B cell (primary cell): ENCODE measurements around the gene MT1B. TPM values are rescaled to one million over a fixed set of nuclear protein-coding genes. Genes with fewer than 3 reads are reported as not detected.

Experiments used
- ATAC-seq: fragments of 200-7000 bp; cut with Tn5 transposase; one replicate; pipeline ENCODE4 v1.10.0; 2021; ENCODE audit warnings: low read depth, mild to moderate bottlenecking, moderate number of reproducible peaks, moderate library complexity
- CTCF ChIA-PET: fragments of 350-600 bp; sonication (Branson Sonifier 250); formaldehyde crosslinking; loops from one replicate; lab custom pipeline; 2021; ENCODE audit warnings: antibody characterized with exemption, inconsistent platforms; lab: Charles Lee
- POLR2A ChIA-PET: fragments of 350-600 bp; sonication (Branson Sonifier 250); formaldehyde crosslinking; loops from one replicate; lab custom pipeline; 2021; ENCODE audit warnings: antibody characterized with exemption; lab: Charles Lee
- DNase-seq: peaks from one replicate; pipeline ENCODE4 v3.0.0; 2013
- H2AFZ ChIP-seq: 2 replicates; pipeline ENCODE4 v1.6.1; 2012; ENCODE audit warnings: mild to moderate bottlenecking, low read depth, low read length; ENCODE audit not compliant: insufficient read depth, poor library complexity, severe bottlenecking
- H3K27ac ChIP-seq, 2 donors: 1 replicate in 1 of 2; 2 replicates in 1 of 2; pipeline ENCODE4 v1.5.1; 2012 to 2013; ENCODE audit warnings: low read length in 2 of 2, mild to moderate bottlenecking in 2 of 2, moderate library complexity in 1 of 2
- H3K27me3 ChIP-seq, 4 experiments: fragments of 200-600 bp in 1 of 4; sonication (generic) in 1 of 4; replicated peaks in 1 of 4; 1 replicate in 2 of 4; 2 replicates in 2 of 4; pipeline versions ENCODE4 v1.6.1 to v1.7.0; 2013 to 2016; ENCODE audit warnings: low read length in 3 of 4, mild to moderate bottlenecking in 2 of 4, mixed read lengths in 1 of 4, moderate library complexity in 1 of 4; ENCODE audit not compliant: insufficient read depth in 4 of 4, control insufficient read depth in 3 of 4; ENCODE audit errors: control extremely low read depth in 1 of 4
- H3K36me3 ChIP-seq, 2 experiments: replicated peaks in 1 of 2; 1 replicate in 1 of 2; 2 replicates in 1 of 2; pipeline versions ENCODE4 v1.6.1 to v1.7.1; 2013; ENCODE audit warnings: low read length in 1 of 2; ENCODE audit not compliant: insufficient read depth in 2 of 2, control insufficient read depth in 1 of 2; ENCODE audit errors: control extremely low read depth in 1 of 2, extremely low read depth in 1 of 2
- H3K4me1 ChIP-seq, 2 donors: fragments of 200-600 bp in 1 of 2; sonication (generic) in 1 of 2; 1 replicate in 1 of 2; 2 replicates in 1 of 2; pipeline versions ENCODE4 v1.5.1 to v1.6.1; 2013 to 2017; ENCODE audit warnings: low read length in 2 of 2; ENCODE audit not compliant: control insufficient read depth in 2 of 2, insufficient read depth in 2 of 2
- H3K4me2 ChIP-seq: replicated peaks from 2 replicates; pipeline ENCODE3; 2012; ENCODE audit warnings: mild to moderate bottlenecking, low read depth, low read length; ENCODE audit not compliant: poor library complexity, severe bottlenecking
- H3K4me3 ChIP-seq, 5 experiments: fragments of 200-600 bp in 1 of 5; sonication (generic) in 1 of 5; 1 replicate in 3 of 5; 2 replicates in 2 of 5; pipeline versions ENCODE4 v1.5.1 to v1.7.0; 2011 to 2016; ENCODE audit warnings: low read length in 4 of 5, mild to moderate bottlenecking in 4 of 5, low read depth in 2 of 5, control low read depth in 1 of 5, moderate library complexity in 1 of 5; ENCODE audit not compliant: insufficient read depth in 1 of 5; ENCODE audit errors: control extremely low read depth in 1 of 5, extremely low read depth in 1 of 5
- H3K79me2 ChIP-seq: fragments of 200-600 bp; sonication (generic); one replicate; pipeline ENCODE4 v1.6.0; 2016; ENCODE audit warnings: low read length; ENCODE audit not compliant: control insufficient read depth, insufficient read depth
- H3K9ac ChIP-seq: fragments of 200-600 bp; sonication (generic); 2 replicates; pipeline ENCODE4 v1.6.1; 2017; ENCODE audit warnings: mild to moderate bottlenecking, low read length, moderate library complexity
- H3K9me3 ChIP-seq, 3 donors: one replicate each; pipeline versions ENCODE4 v1.6.1 to v1.7.1; 2013; ENCODE audit warnings: low read length in 2 of 3; ENCODE audit not compliant: control insufficient read depth in 2 of 3, insufficient read depth in 1 of 3; ENCODE audit errors: control extremely low read depth in 1 of 3
- H4K20me1 ChIP-seq: 2 replicates; pipeline ENCODE4 v1.6.0; 2012; ENCODE audit warnings: mild to moderate bottlenecking, low read length; ENCODE audit not compliant: insufficient read depth, control insufficient read depth, poor library complexity, severe bottlenecking
- H3K27ac Mint-ChIP-seq: one replicate; pipeline ENCODE4 v1.8.0; 2021; ENCODE audit warnings: mixed read lengths
- H3K27me3 Mint-ChIP-seq: one replicate; pipeline ENCODE4 v1.8.0; 2021; ENCODE audit warnings: mixed read lengths
- H3K4me1 Mint-ChIP-seq: one replicate; pipeline ENCODE4 v1.8.0; 2021; ENCODE audit warnings: mixed read lengths
- H3K4me3 Mint-ChIP-seq: one replicate; pipeline ENCODE4 v1.8.0; 2021; ENCODE audit warnings: mixed read lengths
- H3K9me3 Mint-ChIP-seq: one replicate; pipeline ENCODE4 v1.8.0; 2022; ENCODE audit warnings: mixed read lengths; ENCODE audit not compliant: insufficient read depth
- CTCF ChIP-seq: fragments of 200-600 bp; IDR thresholded peaks from one replicate; pipeline ENCODE4 v1.8.0; 2022; ENCODE audit warnings: antibody characterized with exemption, mild to moderate bottlenecking
- EZH2 ChIP-seq: IDR thresholded peaks from 2 replicates; pipeline ENCODE4 v1.6.1; 2012; ENCODE audit warnings: borderline replicate concordance, low read depth, mild to moderate bottlenecking, moderate library complexity, low read length; ENCODE audit not compliant: insufficient read depth, poor library complexity, severe bottlenecking
- WGBS: methylation state at CpG from one replicate; pipeline ENCODE4 v1.1.5; 2013; ENCODE audit warnings: missing lambda C conversion rate; ENCODE audit not compliant: insufficient coverage; 5-methylcytosine and 5-hydroxymethylcytosine counted together
- intact Hi-C: fragments of 100-400 bp; cut with micrococcal nuclease; formaldehyde crosslinking; loops from one replicate; pipeline ENCODE4 v1.10.0; 2022
- polyA plus RNA-seq: library from polyadenylated mRNA; depleted of rRNA; stranded (reverse); fragments of >200 nt; gene quantifications from 2 replicates; pipeline ENCODE4 v1.2.3, GENCODE V29; 2012
- total RNA-seq, 2 donors: library from RNA; stranded (reverse); fragments of 120-200 nt in 1 of 2; gene quantifications; 1 replicate in 1 of 2; 2 replicates in 1 of 2; pipeline versions ENCODE4 v1.2.3 to v1.2.4, GENCODE V29; 2013 to 2022

The MT1B gene
- total and polyA plus RNA-seq, 2 donors (not counting 1 experiment from before 2014, with no cell fraction given) = not detected

DNA sequence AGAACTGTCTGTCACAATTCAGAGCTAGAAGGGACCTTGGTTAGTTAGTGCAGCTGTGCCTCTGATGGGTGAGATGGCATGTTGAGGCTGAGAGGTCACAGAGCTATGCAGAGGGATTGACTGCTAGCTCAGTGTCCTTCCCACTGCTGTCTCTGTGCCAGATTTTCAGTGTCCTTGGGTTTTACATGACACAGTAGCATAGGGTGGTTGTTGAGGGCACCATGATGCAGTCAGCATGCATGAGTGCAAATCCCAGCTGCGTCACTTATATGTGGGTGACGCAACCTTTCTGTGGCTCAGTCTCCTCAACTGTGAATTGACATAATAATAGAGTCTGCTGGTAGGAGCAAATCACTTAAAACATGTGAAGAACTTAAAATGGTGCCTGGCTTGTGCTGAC lies 10.5 kb upstream of the MT1B start:
- DNase-seq (no peak), ATAC-seq (no peak)
- Histone ChIP-seq H3K4me2 (no peak overlapping the region), H2AFZ (no peak overlapping the region), H3K9ac (no peak overlapping the region), H3K9me3 (peaks cover 0 to 4% (median 0%) of the 10 kb centered on the region in 3 donors), H3K79me2 (no peaks in the 10 kb centered on the region), H3K4me1 (peaks cover 18 to 27% of the 10 kb centered on the region in 2 donors), H4K20me1 (no peaks in the 10 kb centered on the region), H3K36me3 (no peaks in the 10 kb centered on the region), H3K27ac (no peak overlapping the region), H3K27me3 (peaks cover 0 to 70% (median 25%) of the 10 kb centered on the region in 4 experiments), H3K4me3 (no peak overlapping the region)
- Mint-ChIP-seq H3K4me3 (no peak overlapping the region), H3K27me3 (peaks cover 78% of the 10 kb centered on the region), H3K27ac (no peak overlapping the region), H3K9me3 (no peaks in the 10 kb centered on the region), H3K4me1 (peaks cover 24% of the 10 kb centered on the region)
- TF ChIP-seq CTCF = no peak
- no peak for TF ChIP-seq EZH2
- WGBS = no CpG with 5 or more reads among the region's 2 CpGs
- POLR2A ChIA-PET = interaction anchor here (0.5 kb wide), 1 partner anchor 14 kb away, joined by 3 read pairs; no protein-coding TSS in a partner anchor
- intact Hi-C loops = no loop called here
- CTCF ChIA-PET = no interaction called here

GRCh38 chr16:56643080-56643778 lies 8.5 kb upstream of the MT1B start:
- Histone ChIP-seq H3K4me3 (peak overlapping the region in 3 of 5 experiments; percentile 17 to 33 (median 33)), H3K9ac (peak overlapping the region; percentile 40), H3K27me3 (peaks cover 0 to 68% (median 25%) of the 10 kb centered on the region in 4 experiments), H3K4me1 (peaks cover 18 to 21% of the 10 kb centered on the region in 2 donors), H3K9me3 (peaks cover 0 to 4% (median 0%) of the 10 kb centered on the region in 3 donors), H3K36me3 (no peaks in the 10 kb centered on the region), H4K20me1 (no peaks in the 10 kb centered on the region), H3K79me2 (no peaks in the 10 kb centered on the region), H2AFZ (peak overlapping the region; percentile 57), H3K4me2 (peak overlapping the region; percentile 65), H3K27ac (no peak overlapping the region)
- 9% methylated on average over 42 of the region's 42 CpGs for WGBS
- intact Hi-C loops = loop anchor here (1.0 kb wide), 2 partner anchors 14 to 35 kb away; partner anchors contain the start of genes MT1F and MT2A
- DNase-seq (peak; percentile 57), ATAC-seq (peak; percentile 100)
- H3K27ac Mint-ChIP-seq = peak overlapping the region; percentile 6
- ChIA-PET POLR2A (interaction anchor here (0.6 to 1.4 kb wide), 2 partner anchors 35 to 274 kb away, joined by 3 to 9 read pairs; partner anchors contain the start of gene MT2A), CTCF (interaction anchor here (0.7 to 2.1 kb wide), 7 partner anchors 10 to 129 kb away, joined by 3 to 12 read pairs (median 5); partner anchors contain the start of gene MT1B)
- H3K27me3 Mint-ChIP-seq = peaks cover 70% of the 10 kb centered on the region
- peaks cover 17% of the 10 kb centered on the region for H3K4me1 Mint-ChIP-seq
- no peak for TF ChIP-seq CTCF
- no peak for TF ChIP-seq EZH2
- H3K4me3 Mint-ChIP-seq = peak overlapping the region; percentile 67
- no peaks in the 10 kb centered on the region for H3K9me3 Mint-ChIP-seq
